Gastrocnemius medialis (tissue), 4 donors: ENCODE data around the gene GSTCD.
"Not testable (repeated sequence)": the region's sequence is repeated elsewhere in the genome, so short reads cannot be mapped to it uniquely, and the experiment has no call there.

ENCODE experiments used
- CTCF ChIP-seq, 5 experiments: fragments of 450-650 bp in 3 of 5; fragments of 200-600 bp in 2 of 5; sonication (generic) in 2 of 5; IDR thresholded peaks in 4 of 5; conservative IDR thresholded peaks in 1 of 5; 1 replicate in 4 of 5; 2 replicates in 1 of 5; pipeline ENCODE4 v1.5.1; 2016 to 2019; ENCODE audit warnings: antibody characterized with exemption in 5 of 5, mild to moderate bottlenecking in 3 of 5, moderate library complexity in 3 of 5
- POLR2A ChIP-seq, 2 donors: fragments of 450-650 bp; IDR thresholded peaks; one replicate each; pipeline ENCODE4 v1.6.1; 2017; ENCODE audit warnings: antibody characterized with exemption in 2 of 2, mild to moderate bottlenecking in 2 of 2, moderate library complexity in 2 of 2

GRCh38 chr4:105852230-105852629, 143.6 kb downstream of the GSTCD start:
- TF ChIP-seq CTCF (IDR thresholded peaks at IDR 0.05 in 4 of 5, conservative IDR thresholded peaks at IDR 0.05 in 1 of 5); POLR2A (IDR thresholded peaks at IDR 0.05): not testable (repeated sequence)
